ENCODE measurements around the gene FOXN3.

DNA sequence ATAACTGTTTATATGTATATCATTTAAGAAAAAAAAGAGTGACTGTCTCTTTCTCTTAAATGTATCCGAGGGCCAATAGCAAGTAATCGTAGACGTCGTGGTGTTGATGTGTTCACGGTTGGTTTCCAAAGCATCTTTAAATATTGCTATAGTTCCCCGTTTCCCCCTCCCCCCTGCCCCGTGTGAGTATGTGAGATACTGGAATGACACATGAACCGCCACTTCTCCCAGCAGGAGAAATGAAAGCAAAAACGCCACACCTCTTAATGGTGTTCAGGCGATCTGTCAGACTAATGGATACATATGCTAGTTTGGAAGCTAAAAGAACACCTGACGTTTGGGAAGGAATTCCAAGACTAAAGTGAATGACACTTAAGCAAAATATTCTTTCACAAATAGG is 258.3 kb downstream of the FOXN3 start:
- TF ChIP-seq CTCF (IDR thresholded peaks at IDR 0.05) (no peak), ZFX (IDR thresholded peaks at IDR 0.05; ENCODE audit: borderline replicate concordance) (no peak)

Data from 22Rv1 (cell line).